ENCODE measurements around the gene EXT2. TPM values are rescaled to one million over a fixed set of nuclear protein-coding genes. Genes with fewer than 3 reads are reported as not detected.
A peak's percentile ranks its signal among the peaks of the same experiment; 100 is the strongest.

The EXT2 gene
- total and polyA plus RNA-seq, 2 experiments from 2014 or later = 71.5 to 107 TPM

DNA sequence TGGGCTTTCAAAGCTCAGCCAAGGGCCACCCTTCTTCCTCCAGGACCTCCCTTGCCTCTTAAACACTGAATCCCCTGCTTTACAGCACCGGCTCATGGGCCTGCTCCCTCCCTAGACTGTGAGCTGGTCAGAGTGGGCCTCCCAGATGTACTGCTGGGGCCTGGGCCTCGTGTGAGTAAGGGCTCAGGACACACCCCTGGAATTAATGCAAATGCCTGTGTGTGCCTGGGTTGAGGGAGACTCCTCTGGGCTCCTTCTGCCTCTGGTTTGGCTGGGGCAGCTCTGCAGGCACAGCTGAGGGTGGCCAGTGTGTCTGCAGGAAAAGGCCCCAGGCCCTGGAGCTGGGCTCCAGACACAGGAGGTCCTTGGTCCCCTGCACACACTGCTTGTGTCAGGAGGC is 190.3 kb downstream of the EXT2 start:
- Histone ChIP-seq H3K79me2 (no peaks in the 10 kb centered on the region), H4K20me1 (ENCODE audit: insufficient read depth, poor library complexity, severe bottlenecking) (no peaks in the 10 kb centered on the region), H2AFZ (no peak overlapping the region), H3K27me3 (no peaks in the 10 kb centered on the region), H3K36me3 (replicated peaks; ENCODE audit: insufficient read depth, low read depth) (no peaks in the 10 kb centered on the region), H3K4me2 (no peak overlapping the region), H3K9me3 (ENCODE audit: low read depth) (no peaks in the 10 kb centered on the region), H3K4me1 (ENCODE audit: insufficient read depth) (no peaks in the 10 kb centered on the region), H3K27ac (no peak overlapping the region), H3K9me2 (replicated peaks; ENCODE audit: insufficient read depth) (no peaks in the 10 kb centered on the region), H3K4me3 (no peak overlapping the region)
- WGBS (ENCODE audit: low lambda C conversion rate, missing lambda C conversion rate) = 34% methylated on average over 2 of the region's 2 CpGs
- TF ChIP-seq EZH2phosphoT487 (IDR thresholded peaks at IDR 0.05; ENCODE audit: low read depth, severe bottlenecking, unreplicated experiment) = no peak
- TF ChIP-seq, protein P1, sequence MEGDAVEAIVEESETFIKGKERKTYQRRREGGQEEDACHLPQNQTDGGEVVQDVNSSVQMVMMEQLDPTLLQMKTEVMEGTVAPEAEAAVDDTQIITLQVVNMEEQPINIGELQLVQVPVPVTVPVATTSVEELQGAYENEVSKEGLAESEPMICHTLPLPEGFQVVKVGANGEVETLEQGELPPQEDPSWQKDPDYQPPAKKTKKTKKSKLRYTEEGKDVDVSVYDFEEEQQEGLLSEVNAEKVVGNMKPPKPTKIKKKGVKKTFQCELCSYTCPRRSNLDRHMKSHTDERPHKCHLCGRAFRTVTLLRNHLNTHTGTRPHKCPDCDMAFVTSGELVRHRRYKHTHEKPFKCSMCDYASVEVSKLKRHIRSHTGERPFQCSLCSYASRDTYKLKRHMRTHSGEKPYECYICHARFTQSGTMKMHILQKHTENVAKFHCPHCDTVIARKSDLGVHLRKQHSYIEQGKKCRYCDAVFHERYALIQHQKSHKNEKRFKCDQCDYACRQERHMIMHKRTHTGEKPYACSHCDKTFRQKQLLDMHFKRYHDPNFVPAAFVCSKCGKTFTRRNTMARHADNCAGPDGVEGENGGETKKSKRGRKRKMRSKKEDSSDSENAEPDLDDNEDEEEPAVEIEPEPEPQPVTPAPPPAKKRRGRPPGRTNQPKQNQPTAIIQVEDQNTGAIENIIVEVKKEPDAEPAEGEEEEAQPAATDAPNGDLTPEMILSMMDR (IDR thresholded peaks at IDR 0.05; ENCODE audit: poor library complexity) = no peak
- no peak for TF ChIP-seq EZH2 (IDR thresholded peaks at IDR 0.05; ENCODE audit: borderline replicate concordance)
- DNase-seq (ENCODE audit: low spot score) = no peak

- peak; percentile 69 for DNase-seq (ENCODE audit: low spot score)
- 73% methylated on average over 10 of the region's 10 CpGs for WGBS (ENCODE audit: low lambda C conversion rate, missing lambda C conversion rate)
- H3K36me3 ChIP-seq (replicated peaks; ENCODE audit: insufficient read depth, low read depth) = no peaks in the 10 kb centered on the region
- no peak for TF ChIP-seq EZH2phosphoT487 (IDR thresholded peaks at IDR 0.05; ENCODE audit: low read depth, severe bottlenecking, unreplicated experiment)
- TF ChIP-seq, protein P1 (IDR thresholded peaks at IDR 0.05; ENCODE audit: poor library complexity) = peak; percentile 87
- no peaks in the 10 kb centered on the region for H4K20me1 ChIP-seq (ENCODE audit: insufficient read depth, poor library complexity, severe bottlenecking)
- no peak overlapping the region for H2AFZ ChIP-seq
- H3K27me3 ChIP-seq = no peaks in the 10 kb centered on the region
- no peaks in the 10 kb centered on the region for H3K4me1 ChIP-seq (ENCODE audit: insufficient read depth)
- no peaks in the 10 kb centered on the region for H3K9me3 ChIP-seq (ENCODE audit: low read depth)
- no peak overlapping the region for H3K4me3 ChIP-seq
- no peaks in the 10 kb centered on the region for H3K9me2 ChIP-seq (replicated peaks; ENCODE audit: insufficient read depth)
- no peak overlapping the region for H3K4me2 ChIP-seq
- H3K27ac ChIP-seq = no peak overlapping the region
- H3K79me2 ChIP-seq = no peaks in the 10 kb centered on the region
Measured at GRCh38 chr11:44286268-44286880, 190.9 kb downstream of the EXT2 start.

GRCh38 chr11:44286911-44287310 is 191.4 kb downstream of the EXT2 start:
- no peak overlapping the region for H2AFZ ChIP-seq
- H3K4me3 ChIP-seq = no peak overlapping the region
- H3K79me2 ChIP-seq = no peaks in the 10 kb centered on the region
- H3K4me2 ChIP-seq = no peak overlapping the region
- no peaks in the 10 kb centered on the region for H3K27me3 ChIP-seq
- H4K20me1 ChIP-seq (ENCODE audit: insufficient read depth, poor library complexity, severe bottlenecking) = no peaks in the 10 kb centered on the region
- DNase-seq (ENCODE audit: low spot score) = no peak
- no peak overlapping the region for H3K27ac ChIP-seq
- TF ChIP-seq, protein P1 (IDR thresholded peaks at IDR 0.05; ENCODE audit: poor library complexity) = no peak
- TF ChIP-seq EZH2 (IDR thresholded peaks at IDR 0.05; ENCODE audit: borderline replicate concordance) (no peak), EZH2phosphoT487 (IDR thresholded peaks at IDR 0.05; ENCODE audit: low read depth, severe bottlenecking, unreplicated experiment) (no peak)
- 78% methylated on average over 11 of the region's 11 CpGs for WGBS (ENCODE audit: low lambda C conversion rate, missing lambda C conversion rate)
- no peaks in the 10 kb centered on the region for H3K4me1 ChIP-seq (ENCODE audit: insufficient read depth)
- H3K36me3 ChIP-seq (replicated peaks; ENCODE audit: insufficient read depth, low read depth) = no peaks in the 10 kb centered on the region
- no peaks in the 10 kb centered on the region for H3K9me3 ChIP-seq (ENCODE audit: low read depth)
- no peaks in the 10 kb centered on the region for H3K9me2 ChIP-seq (replicated peaks; ENCODE audit: insufficient read depth)

Data from hepatocyte (in vitro differentiated cells).